NCI-H146 treated with DMSO at 0.1 percent for 48 hours (cell line): Measurements from ENCODE around the gene TTLL12.
"Not testable (repeated sequence)": the region's sequence is repeated elsewhere in the genome, so short reads cannot be mapped to it uniquely, and the experiment has no call there.

ENCODE experiments used
- DNase-seq: peaks from one replicate; lab custom pipeline; 2025; ENCODE audit not compliant: unreplicated experiment; lab: John Stamatoyannopoulos, UW

TTLL12 gene

GRCh38 chr22:43157874-43158546, 28.9 kb downstream of the TTLL12 start:
- DNase-seq: no peak

- no peak for DNase-seq
Measured at GRCh38 chr22:43156413-43156812, 30.5 kb downstream of the TTLL12 start.

- no peak for DNase-seq
Measured at GRCh38 chr22:43155789-43156188, 31.1 kb downstream of the TTLL12 start.

- no peak for DNase-seq
Measured at GRCh38 chr22:43154887-43155536, 31.9 kb downstream of the TTLL12 start.

- DNase-seq: no peak
Measured at GRCh38 chr22:43153899-43154298, 33.0 kb downstream of the TTLL12 start.

GRCh38 chr22:43152357-43153071, 34.4 kb downstream of the TTLL12 start:
- no peak for DNase-seq

GRCh38 chr22:43152003-43152356, 35.0 kb downstream of the TTLL12 start:
- no peak for DNase-seq

GRCh38 chr22:43151251-43152002, 35.5 kb downstream of the TTLL12 start, which contains the start of gene TSPO:
Gene TSPO, plus strand, starts transcription at chr22:43151559. Its CDS starts 7,680 bp downstream, at chr22:43159239.
- DNase-seq: no peak

- DNase-seq: no peak
Measured at GRCh38 chr22:43150731-43151206, 36.2 kb downstream of the TTLL12 start.

- no peak for DNase-seq
Measured at GRCh38 chr22:43148581-43148980, 38.4 kb downstream of the TTLL12 start.

GRCh38 chr22:43147821-43148220, 39.1 kb downstream of the TTLL12 start:
- DNase-seq: no peak

- not testable (repeated sequence) for DNase-seq
Measured at GRCh38 chr22:43146332-43146731, 40.6 kb downstream of the TTLL12 start.

GRCh38 chr22:43145371-43145770, 41.6 kb downstream of the TTLL12 start:
- DNase-seq: not testable (repeated sequence)

- no peak for DNase-seq
Measured at GRCh38 chr22:43144949-43145348, 42.0 kb downstream of the TTLL12 start.

- peak; percentile 28 for DNase-seq
Measured at GRCh38 chr22:43142880-43143562, 43.9 kb downstream of the TTLL12 start, which contains the start of gene MCAT. Gene MCAT, minus strand, starts transcription at chr22:43143398. Its CDS starts 50 bp downstream, at chr22:43143348.

GRCh38 chr22:43136801-43137200, 50.1 kb downstream of the TTLL12 start:
- DNase-seq: no peak

GRCh38 chr22:43136255-43136654, 50.7 kb downstream of the TTLL12 start:
- DNase-seq: no peak

- no peak for DNase-seq
Measured at GRCh38 chr22:43135565-43135964, 51.4 kb downstream of the TTLL12 start.

GRCh38 chr22:43134553-43134952, 52.4 kb downstream of the TTLL12 start:
- no peak for DNase-seq

GRCh38 chr22:43133401-43133800, 53.5 kb downstream of the TTLL12 start:
- DNase-seq: no peak
